A673 (cell line): ENCODE results near the gene DGCR8. TPM values are rescaled to one million over a fixed set of nuclear protein-coding genes. Genes with fewer than 3 reads are reported as not detected.

Source experiments
- BruUV-seq: library from RNA; stranded (reverse); fragments of 400-500 nt; replicated peaks from 2 replicates; lab custom pipeline; 2021; lab: Mats Ljungman, UMichigan
- CTCF ChIA-PET: fragments of 300-600 bp; sonication (Branson Sonifier 250); formaldehyde crosslinking; loops from one replicate; lab custom pipeline; 2022; ENCODE audit warnings: antibody characterized with exemption; lab: Charles Lee
- POLR2A ChIA-PET: fragments of 300-600 bp; sonication (Branson Sonifier 250); formaldehyde crosslinking; loops from one replicate; lab custom pipeline; 2022; ENCODE audit warnings: antibody characterized with exemption; ENCODE audit not compliant: low non-redundant PET; lab: Charles Lee
- DNase-seq: peaks from one replicate; pipeline ENCODE4 v3.0.0-alpha.2; 2015; ENCODE audit warnings: low spot score
- H3K27ac ChIP-seq: fragments of 200-600 bp; sonication (generic); 2 replicates; pipeline ENCODE4 v1.5.1; 2016; ENCODE audit warnings: mixed run types, low read depth, mild to moderate bottlenecking, mixed read lengths, antibody characterized with exemption, low read length; ENCODE audit not compliant: poor library complexity, severe bottlenecking
- H3K27me3 ChIP-seq: fragments of 200-600 bp; sonication (generic); replicated peaks from 2 replicates; pipeline ENCODE4 v1.6.1; 2017; ENCODE audit warnings: mixed run types, low read depth, mild to moderate bottlenecking, mixed read lengths, antibody characterized with exemption, low read length; ENCODE audit not compliant: insufficient read depth, poor library complexity
- H3K36me3 ChIP-seq: fragments of 200-600 bp; sonication (generic); 2 replicates; pipeline ENCODE4 v1.6.1; 2016; ENCODE audit warnings: mixed run types, mild to moderate bottlenecking, mixed read lengths, antibody characterized with exemption, low read length; ENCODE audit not compliant: insufficient read depth, poor library complexity, severe bottlenecking
- H3K4me1 ChIP-seq: fragments of 200-600 bp; sonication (generic); 2 replicates; pipeline ENCODE4 v1.6.1; 2017; ENCODE audit warnings: mixed run types, mild to moderate bottlenecking, mixed read lengths, antibody characterized with exemption, low read length; ENCODE audit not compliant: insufficient read depth, poor library complexity, severe bottlenecking
- H3K4me3 ChIP-seq: fragments of 200-600 bp; sonication (generic); 2 replicates; pipeline ENCODE4 v1.5.1; 2016; ENCODE audit warnings: low read depth, mixed run types, mild to moderate bottlenecking, mixed read lengths, low read length; ENCODE audit not compliant: poor library complexity, severe bottlenecking
- H3K9me3 ChIP-seq: fragments of 200-600 bp; sonication (generic); 2 replicates; pipeline ENCODE4 v1.6.1; 2016; ENCODE audit warnings: mixed run types, low read depth, mild to moderate bottlenecking, mixed read lengths, antibody characterized with exemption, low read length; ENCODE audit not compliant: poor library complexity, severe bottlenecking
- CTCF ChIP-seq: fragments of 300-800, 200-600 bp; sonication (generic); conservative IDR thresholded peaks from 2 replicates; pipeline ENCODE4 v1.5.1; 2017; ENCODE audit warnings: low read depth, mild to moderate bottlenecking, antibody characterized with exemption, low read length, moderate library complexity, mixed read lengths
- EZH2 ChIP-seq: fragments of 200-600 bp; sonication (generic); IDR thresholded peaks from 2 replicates; pipeline ENCODE4 v1.6.1; 2017; ENCODE audit warnings: borderline replicate concordance, low read depth, mild to moderate bottlenecking, mixed read lengths, antibody characterized with exemption, low read length; ENCODE audit not compliant: poor library complexity, severe bottlenecking
- intact Hi-C: fragments of 100-400 bp; cut with micrococcal nuclease; formaldehyde crosslinking; loops from one replicate; pipeline ENCODE4 v1.10.0; 2022; ENCODE audit not compliant: unreplicated experiment
- total RNA-seq: library from RNA; stranded (reverse); gene quantifications from 2 replicates; pipeline ENCODE4 v1.2.3, GENCODE V29; 2021

The DGCR8 gene
- total RNA-seq, 1 experiment from 2014 or later: 63.2 TPM

- CTCF ChIA-PET: no interaction called here
- Histone ChIP-seq H3K27ac (no peak overlapping the region), H3K9me3 (no peaks in the 10 kb centered on the region), H3K4me1 (no peaks in the 10 kb centered on the region), H3K4me3 (no peak overlapping the region), H3K27me3 (no peaks in the 10 kb centered on the region), H3K36me3 (peaks cover 94% of the 10 kb centered on the region)
- POLR2A ChIA-PET: no interaction called here
- no peak for DNase-seq
- intact Hi-C loops: loop anchor here (10.0 kb wide), 1 partner anchor 115 kb away; no protein-coding TSS in a partner anchor
- TF ChIP-seq CTCF: no peak
- no peak for TF ChIP-seq EZH2
- BruUV-seq: no TSS peak
Measured at GRCh38 chr22:20089226-20089976, 9.4 kb downstream of the DGCR8 start.

- Histone ChIP-seq H3K9me3 (no peaks in the 10 kb centered on the region), H3K4me3 (no peak overlapping the region), H3K36me3 (peaks cover 100% of the 10 kb centered on the region), H3K4me1 (no peaks in the 10 kb centered on the region), H3K27me3 (no peaks in the 10 kb centered on the region), H3K27ac (no peak overlapping the region)
- TF ChIP-seq CTCF (no peak), EZH2 (no peak)
- ChIA-PET POLR2A (no interaction called here), CTCF (no interaction called here)
- intact Hi-C loops: loop anchor here (10.0 kb wide), 1 partner anchor 115 kb away; no protein-coding TSS in a partner anchor
- DNase-seq: no peak
- BruUV-seq: no TSS peak
Measured at GRCh38 chr22:20089977-20090729, 10.1 kb downstream of the DGCR8 start.

GRCh38 chr22:20090730-20091240 lies 10.7 kb downstream of the DGCR8 start:
- Histone ChIP-seq H3K4me1 (no peaks in the 10 kb centered on the region), H3K36me3 (peaks cover 100% of the 10 kb centered on the region), H3K4me3 (no peak overlapping the region), H3K27ac (no peak overlapping the region), H3K9me3 (no peaks in the 10 kb centered on the region), H3K27me3 (no peaks in the 10 kb centered on the region)
- no TSS peak for BruUV-seq
- POLR2A ChIA-PET: no interaction called here
- CTCF ChIA-PET: no interaction called here
- DNase-seq: no peak
- TF ChIP-seq EZH2: no peak
- TF ChIP-seq CTCF: no peak
- intact Hi-C loops: no loop called here
